Retinal pigment epithelial cell (primary cell): ENCODE data around the gene GSTO2.
"Not testable (repeated sequence)": the region's sequence is repeated elsewhere in the genome, so short reads cannot be mapped to it uniquely, and the experiment has no call there.

Source experiments
- DNase-seq: peaks from one replicate; pipeline ENCODE4 v3.0.0-alpha.2; 2010; ENCODE audit warnings: low read depth
- H3K4me3 ChIP-seq: 2 replicates; pipeline ENCODE4 v1.5.1; 2011; ENCODE audit warnings: mild to moderate bottlenecking, low read length, control low read depth, moderate library complexity
- CTCF ChIP-seq: conservative IDR thresholded peaks from 2 replicates; pipeline ENCODE4 v1.5.1; 2011; ENCODE audit warnings: low read depth, low read length, control low read depth, inconsistent platforms

Gene GSTO2

GRCh38 chr10:104233817-104234216 lies 35.2 kb upstream of the GSTO2 start:
- H3K4me3 ChIP-seq, result no peak overlapping the region
- no peak for DNase-seq
- no peak for TF ChIP-seq CTCF

- DNase-seq, result no peak
- no peak overlapping the region for H3K4me3 ChIP-seq
- TF ChIP-seq CTCF, result no peak
These were observed 34.0 kb upstream of the GSTO2 start for GRCh38 chr10:104234934-104235333.

- H3K4me3 ChIP-seq, result no peak overlapping the region
- no peak for DNase-seq
- TF ChIP-seq CTCF, result no peak
These were observed 33.2 kb upstream of the GSTO2 start for GRCh38 chr10:104235801-104236200.

- H3K4me3 ChIP-seq, result no peak overlapping the region
- TF ChIP-seq CTCF, result no peak
- no peak for DNase-seq
These were observed 28.9 kb upstream of the GSTO2 start for GRCh38 chr10:104240078-104240477.

GRCh38 chr10:104242545-104242944 lies 26.4 kb upstream of the GSTO2 start:
- H3K4me3 ChIP-seq, result no peak overlapping the region
- no peak for TF ChIP-seq CTCF
- DNase-seq, result no peak

GRCh38 chr10:104243009-104243408 lies 26.0 kb upstream of the GSTO2 start:
- not testable (repeated sequence) for H3K4me3 ChIP-seq

GRCh38 chr10:104243512-104243911 lies 25.5 kb upstream of the GSTO2 start:
- H3K4me3 ChIP-seq, result no peak overlapping the region
- DNase-seq, result no peak
- no peak for TF ChIP-seq CTCF

More at GRCh38 chr10:104243009-104243408, 26.0 kb upstream of the GSTO2 start:
- DNase-seq, result not testable (repeated sequence)

- TF ChIP-seq CTCF, result no peak
- no peak for DNase-seq
These were observed 23.8 kb upstream of the GSTO2 start for GRCh38 chr10:104245066-104245632.

More at GRCh38 chr10:104245066-104245632, 23.8 kb upstream of the GSTO2 start:
- no peak overlapping the region for H3K4me3 ChIP-seq
